ENCODE data around the gene MACROD1.

- TF ChIP-seq CTCF (IDR thresholded peaks at IDR 0.05), result no peak
- TF ChIP-seq POLR2A (IDR thresholded peaks at IDR 0.05), result no peak
Measured at GRCh38 chr11:64141081-64141783, 24.7 kb downstream of the MACROD1 start.
